ENCODE measurements around the gene TKTL1.

The TKTL1 gene

GRCh38 chrX:154362085-154362742 is 66.6 kb downstream of the TKTL1 start:
- DNase-seq (ENCODE audit: low read depth): no peak

DNA sequence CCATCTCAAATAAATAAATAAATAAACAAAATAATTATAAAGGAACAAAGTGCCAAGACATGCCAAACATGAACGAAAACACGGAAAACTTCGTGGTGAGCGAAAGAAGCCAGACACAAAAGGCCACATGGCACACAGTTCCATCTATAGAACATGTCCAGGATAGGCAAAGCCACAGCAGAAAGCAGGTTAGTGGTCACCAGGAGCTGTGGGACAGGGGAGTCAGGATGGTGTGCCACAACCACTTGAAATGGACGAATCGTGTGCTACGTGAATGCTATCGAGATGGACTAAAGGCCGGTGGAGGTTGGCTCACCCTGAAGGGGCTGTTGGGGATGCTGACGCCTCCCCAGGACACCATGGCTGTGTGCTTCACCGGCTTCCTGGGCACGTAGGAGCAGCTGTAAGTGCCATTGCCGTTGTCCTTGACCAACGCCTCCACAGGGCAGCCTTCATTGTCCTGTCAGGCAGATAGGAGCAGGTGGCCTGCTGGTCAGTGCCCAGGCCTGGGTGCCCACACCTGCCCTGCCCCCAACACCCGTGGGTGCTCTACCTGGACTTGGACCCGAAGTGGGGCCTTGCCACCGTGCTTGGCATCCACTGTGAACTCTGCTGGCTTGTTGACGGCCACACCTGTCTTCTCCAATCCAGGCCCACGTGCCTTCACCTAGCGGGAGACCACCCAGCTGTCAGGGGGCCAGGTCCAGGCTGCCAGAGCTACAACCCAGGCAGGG is 68.3 kb downstream of the TKTL1 start:
- no peak for DNase-seq (ENCODE audit: low read depth)

GRCh38 chrX:154365052-154365600 is 69.5 kb downstream of the TKTL1 start:
- no peak for DNase-seq (ENCODE audit: low read depth)

GRCh38 chrX:154365997-154366665 is 70.5 kb downstream of the TKTL1 start:
- DNase-seq (ENCODE audit: low read depth): no peak

DNA sequence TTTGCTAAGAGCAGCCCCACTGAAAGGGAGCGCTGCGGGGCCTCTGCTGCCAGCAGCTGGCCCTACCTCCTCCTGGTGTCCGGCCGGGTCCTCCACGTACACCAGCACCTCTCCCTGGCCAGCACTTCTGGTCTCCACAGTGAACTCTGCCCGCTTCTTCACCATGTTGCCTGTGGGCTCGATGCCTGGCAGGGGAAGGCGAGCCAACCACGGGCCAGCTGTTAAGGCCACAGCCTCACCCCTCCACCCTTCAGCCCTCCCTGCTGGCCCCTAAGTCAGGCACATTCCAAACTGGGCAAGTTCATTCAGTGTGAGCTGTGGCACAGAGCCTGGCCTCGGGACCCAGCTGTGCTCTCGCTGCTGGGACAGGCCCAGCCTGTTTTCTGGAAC is 71.1 kb downstream of the TKTL1 start:
- DNase-seq (ENCODE audit: low read depth): no peak

DNA sequence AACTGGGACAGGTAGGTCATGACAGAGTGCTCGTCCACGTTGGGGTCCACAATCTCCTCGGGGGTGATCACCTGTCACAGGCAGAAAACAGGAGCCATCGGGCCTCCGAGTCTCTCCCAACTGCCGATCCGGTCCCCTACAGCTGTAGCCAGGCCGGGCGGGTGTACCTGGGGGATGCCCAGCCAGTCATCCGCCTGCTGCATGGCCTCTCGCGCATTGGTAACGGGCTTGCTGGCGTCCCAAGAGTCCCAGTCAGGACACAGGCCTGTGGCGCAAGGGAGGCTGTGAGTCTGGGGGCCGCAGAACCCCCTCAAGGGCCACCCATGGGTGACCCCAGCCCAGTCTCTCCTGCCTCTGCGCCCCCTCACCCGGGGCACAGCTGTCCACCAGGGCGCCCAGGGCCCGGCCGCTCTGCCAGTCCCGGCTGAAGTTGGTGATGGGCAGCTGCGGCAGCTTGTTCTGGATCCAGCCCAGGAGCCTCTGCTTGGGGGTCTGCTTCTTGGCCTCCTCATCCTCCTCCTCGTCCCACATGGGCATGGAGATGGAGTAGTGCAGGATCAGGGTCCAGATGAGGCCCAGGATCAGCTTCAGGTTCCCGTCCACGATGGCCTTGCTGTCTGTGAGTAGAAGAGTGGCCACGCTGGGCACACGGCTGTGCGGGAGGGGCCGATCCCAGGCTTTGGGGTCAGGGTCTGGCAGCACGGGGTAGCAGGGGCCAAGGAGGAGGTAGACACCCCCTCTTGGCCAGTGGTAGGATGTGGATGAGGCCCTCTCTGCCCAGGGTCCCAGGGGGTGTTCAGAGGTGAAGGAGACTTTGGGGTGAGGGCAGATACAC is 72.1 kb downstream of the TKTL1 start:
- DNase-seq (ENCODE audit: low read depth): no peak

GRCh38 chrX:154368630-154369448 is 73.2 kb downstream of the TKTL1 start:
- DNase-seq (ENCODE audit: low read depth): peak; percentile 97

GRCh38 chrX:154369449-154370299 is 74.1 kb downstream of the TKTL1 start:
- DNase-seq (ENCODE audit: low read depth): peak; percentile 80

- DNase-seq (ENCODE audit: low read depth): no peak
Observed at GRCh38 chrX:154370300-154371016, 74.9 kb downstream of the TKTL1 start.

- peak; percentile 88 for DNase-seq (ENCODE audit: low read depth)
Observed at GRCh38 chrX:154371017-154371788, 75.6 kb downstream of the TKTL1 start.

GRCh38 chrX:154371789-154372300 is 76.2 kb downstream of the TKTL1 start:
- DNase-seq (ENCODE audit: low read depth): no peak

- DNase-seq (ENCODE audit: low read depth): peak; percentile 41
Observed at GRCh38 chrX:154372612-154373022, 77.0 kb downstream of the TKTL1 start.

GRCh38 chrX:154373340-154374306 is 78.0 kb downstream of the TKTL1 start:
- DNase-seq (ENCODE audit: low read depth): no peak

DNA sequence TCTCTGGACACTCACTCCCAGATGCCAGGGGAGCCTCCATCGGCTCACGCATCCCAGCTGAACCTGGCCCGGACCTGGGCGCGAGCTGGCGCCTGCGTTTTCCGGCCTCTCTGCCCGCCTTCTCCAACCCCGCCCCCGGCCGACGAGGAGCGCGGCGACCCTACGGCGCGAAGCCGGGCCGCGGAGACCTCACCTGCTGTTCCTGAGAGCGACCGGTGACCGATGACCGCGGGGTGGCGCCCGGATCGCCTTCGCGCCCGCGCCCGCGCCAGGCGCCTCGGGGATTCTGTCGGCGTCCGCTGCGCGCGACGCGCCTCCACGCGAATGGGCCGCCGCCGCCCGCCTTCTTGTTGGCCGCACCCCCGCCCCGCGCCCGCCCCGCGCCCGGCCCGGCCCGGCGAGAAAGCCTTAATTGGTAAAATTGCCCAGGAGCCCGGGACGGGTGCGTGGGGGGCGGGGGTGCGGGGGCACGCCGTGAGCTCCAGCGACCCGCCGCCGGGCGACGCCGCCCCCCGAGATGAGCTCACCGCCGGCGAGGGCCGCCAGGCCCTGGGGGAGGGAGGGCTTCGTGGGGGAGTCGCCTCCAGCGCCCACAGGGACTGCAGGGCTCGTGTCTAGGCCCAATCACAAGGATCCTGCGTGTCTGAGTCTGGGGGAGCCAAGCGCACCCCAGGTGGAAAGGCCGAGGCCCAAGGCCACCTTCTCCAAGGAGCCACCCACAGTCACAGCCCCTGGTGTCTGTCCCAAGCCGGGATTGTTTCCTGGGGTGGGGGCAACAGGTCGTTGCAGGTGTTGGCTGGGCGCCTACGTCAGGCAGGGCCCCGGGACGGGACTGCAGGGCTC is 78.9 kb downstream of the TKTL1 start, which contains the start of gene FLNA:
FLNA (minus strand) TSS at position 322 of the 843 bp plus-strand sequence. CDS start 3,389 bp downstream, outside the sequence.
- DNase-seq (ENCODE audit: low read depth): no peak

GRCh38 chrX:154375156-154375504 is 79.5 kb downstream of the TKTL1 start:
- DNase-seq (ENCODE audit: low read depth): no peak

GRCh38 chrX:154376774-154377173 is 81.2 kb downstream of the TKTL1 start:
- no peak for DNase-seq (ENCODE audit: low read depth)

All from T-helper 22 cell (primary cell).